NCI-H748 treated with DMSO at 0.1 percent for 48 hours (cell line): ENCODE data around the gene FGFR4.

ENCODE experiments used
- DNase-seq: peaks from one replicate; lab custom pipeline; 2025; lab: John Stamatoyannopoulos, UW

Gene FGFR4

DNA sequence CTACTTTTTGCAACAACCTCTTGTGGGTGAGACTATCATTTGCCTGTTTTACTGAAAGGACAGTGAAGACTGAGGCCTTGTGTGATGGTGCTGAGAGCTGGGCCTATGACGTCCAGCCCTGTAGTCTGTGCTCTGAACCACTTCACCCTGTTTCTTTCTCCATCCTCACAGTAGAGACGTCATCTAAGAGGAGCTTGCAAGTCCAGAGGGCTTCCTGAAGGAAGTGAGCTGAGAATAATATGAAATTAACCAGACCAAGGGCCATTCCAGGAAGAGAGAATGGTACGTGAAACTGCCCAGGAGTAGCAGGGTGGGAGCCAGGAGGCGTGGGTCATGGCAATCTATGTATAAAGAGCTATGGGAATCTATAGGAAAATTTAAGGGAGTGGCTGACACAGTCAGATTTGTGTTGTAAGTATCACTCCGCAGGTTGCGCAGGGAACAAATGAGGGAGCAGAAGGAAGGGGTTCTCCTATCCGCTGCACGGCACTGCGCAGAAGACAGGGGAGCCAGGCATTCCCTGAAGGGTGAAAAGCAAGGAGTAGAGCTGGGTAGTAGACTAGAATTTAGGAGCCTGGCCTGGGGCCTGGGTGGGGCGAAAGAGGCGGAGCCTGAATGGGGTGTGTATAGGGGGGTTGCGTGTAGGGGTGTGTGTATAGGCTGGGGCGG lies 596 bp upstream of the FGFR4 start:
- no peak for DNase-seq

DNA sequence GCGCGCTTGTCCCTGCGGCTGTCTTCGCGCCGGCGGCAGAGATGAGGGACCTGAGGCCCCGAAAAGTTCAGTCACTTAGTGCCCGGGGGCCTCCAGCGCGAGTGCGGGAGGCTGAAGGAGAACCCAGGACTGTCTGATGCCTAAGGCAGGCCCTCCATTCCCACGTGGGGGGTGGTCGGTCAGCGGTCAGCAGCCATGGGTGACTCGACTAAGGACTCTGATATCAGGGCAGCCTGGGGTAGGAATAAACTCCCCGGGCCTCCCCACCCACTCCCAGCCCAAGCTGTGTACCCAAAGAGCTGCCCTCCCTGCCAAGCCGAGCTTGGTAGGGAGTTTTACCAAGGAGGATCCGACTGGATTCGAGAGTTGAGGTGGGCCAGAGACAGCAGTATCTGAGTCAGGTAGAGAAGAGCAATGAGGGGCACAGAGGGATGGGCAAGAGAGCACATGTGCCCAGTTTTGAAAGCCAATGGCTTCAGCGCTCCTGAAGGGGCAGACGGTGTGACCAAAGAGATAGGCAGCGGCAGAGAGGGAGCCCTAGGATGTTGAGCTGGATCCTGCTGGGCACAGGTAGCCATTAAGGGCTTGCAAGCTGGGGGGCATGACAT lies 787 bp downstream of the FGFR4 start:
- DNase-seq: no peak

DNA sequence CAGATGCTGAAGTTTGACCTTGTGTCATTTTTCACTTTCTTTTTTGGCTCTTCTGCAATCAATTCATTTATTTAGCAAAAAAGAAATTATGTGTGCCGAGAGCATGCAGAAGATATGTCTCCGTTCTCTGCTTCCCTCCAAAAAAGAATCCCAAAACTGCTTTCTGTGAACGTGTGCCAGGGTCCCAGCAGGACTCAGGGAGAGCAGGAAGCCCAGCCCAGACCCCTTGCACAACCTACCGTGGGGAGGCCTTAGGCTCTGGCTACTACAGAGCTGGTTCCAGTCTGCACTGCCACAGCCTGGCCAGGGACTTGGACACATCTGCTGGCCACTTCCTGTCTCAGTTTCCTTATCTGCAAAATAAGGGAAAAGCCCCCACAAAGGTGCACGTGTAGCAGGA lies 2.4 kb downstream of the FGFR4 start:
- no peak for DNase-seq

DNA sequence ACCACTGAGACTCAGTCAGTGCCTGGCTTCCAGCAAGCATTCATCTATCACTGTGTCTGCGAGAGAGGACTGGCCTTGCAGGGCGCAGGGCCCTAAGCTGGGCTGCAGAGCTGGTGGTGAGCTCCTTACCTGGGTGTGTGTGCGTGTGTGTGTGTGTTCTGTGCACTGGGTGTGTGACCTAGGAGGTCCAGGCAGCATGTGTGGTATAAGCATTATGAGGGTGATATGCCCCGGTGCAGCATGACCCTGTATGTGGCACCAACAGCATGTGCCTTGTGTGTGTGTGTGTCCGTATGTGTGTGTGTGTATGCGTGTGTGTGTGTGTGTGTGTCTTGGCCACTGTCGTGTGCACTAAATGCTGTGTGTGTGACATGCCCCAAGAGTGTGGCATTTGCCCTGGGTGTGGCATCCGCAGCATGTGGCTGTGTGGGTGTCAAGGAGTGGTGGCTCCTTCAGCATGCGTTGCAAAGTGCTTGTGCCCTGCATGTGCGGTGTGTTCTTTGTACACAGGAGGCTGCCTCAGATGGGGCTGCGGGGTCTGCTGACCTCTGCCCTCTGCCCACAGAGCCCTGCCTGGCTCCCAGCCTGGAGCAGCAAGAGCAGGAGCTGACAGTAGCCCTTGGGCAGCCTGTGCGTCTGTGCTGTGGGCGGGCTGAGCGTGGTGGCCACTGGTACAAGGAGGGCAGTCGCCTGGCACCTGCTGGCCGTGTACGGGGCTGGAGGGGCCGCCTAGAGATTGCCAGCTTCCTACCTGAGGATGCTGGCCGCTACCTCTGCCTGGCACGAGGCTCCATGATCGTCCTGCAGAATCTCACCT lies 3.3 kb downstream of the FGFR4 start:
- DNase-seq: no peak

DNA sequence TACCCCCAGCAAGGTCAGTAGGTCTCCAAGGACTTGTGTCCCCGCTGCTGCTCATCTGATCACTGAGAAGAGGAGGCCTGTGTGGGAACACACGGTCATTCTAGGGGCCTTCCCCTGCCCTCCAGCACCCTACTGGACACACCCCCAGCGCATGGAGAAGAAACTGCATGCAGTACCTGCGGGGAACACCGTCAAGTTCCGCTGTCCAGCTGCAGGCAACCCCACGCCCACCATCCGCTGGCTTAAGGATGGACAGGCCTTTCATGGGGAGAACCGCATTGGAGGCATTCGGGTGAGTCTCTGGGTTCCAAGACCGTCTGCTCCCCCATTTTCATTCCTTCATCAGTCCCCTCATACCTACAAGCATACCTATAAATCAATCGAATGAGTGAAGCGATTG lies 4.1 kb downstream of the FGFR4 start:
- no peak for DNase-seq

DNA sequence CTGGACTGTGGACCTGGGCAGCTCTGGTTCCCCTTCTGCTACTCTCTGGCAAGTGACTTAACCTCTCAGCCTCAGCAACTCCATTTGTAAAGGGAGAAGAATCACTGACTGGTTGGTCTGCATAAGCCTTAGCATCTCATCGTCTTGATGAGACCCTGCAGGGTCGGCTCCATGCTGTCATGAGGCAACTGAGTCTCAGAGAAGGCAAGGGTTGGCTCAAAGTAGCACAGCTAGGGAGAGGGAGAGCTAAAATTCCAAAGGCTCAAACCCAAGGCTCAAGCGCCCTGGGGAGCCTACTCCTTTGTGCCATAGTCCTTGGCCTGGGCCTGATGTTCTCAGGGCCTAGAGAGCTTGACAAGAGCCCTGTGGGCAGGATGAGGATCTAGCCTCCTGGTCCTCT lies 4.5 kb downstream of the FGFR4 start:
- no peak for DNase-seq

DNA sequence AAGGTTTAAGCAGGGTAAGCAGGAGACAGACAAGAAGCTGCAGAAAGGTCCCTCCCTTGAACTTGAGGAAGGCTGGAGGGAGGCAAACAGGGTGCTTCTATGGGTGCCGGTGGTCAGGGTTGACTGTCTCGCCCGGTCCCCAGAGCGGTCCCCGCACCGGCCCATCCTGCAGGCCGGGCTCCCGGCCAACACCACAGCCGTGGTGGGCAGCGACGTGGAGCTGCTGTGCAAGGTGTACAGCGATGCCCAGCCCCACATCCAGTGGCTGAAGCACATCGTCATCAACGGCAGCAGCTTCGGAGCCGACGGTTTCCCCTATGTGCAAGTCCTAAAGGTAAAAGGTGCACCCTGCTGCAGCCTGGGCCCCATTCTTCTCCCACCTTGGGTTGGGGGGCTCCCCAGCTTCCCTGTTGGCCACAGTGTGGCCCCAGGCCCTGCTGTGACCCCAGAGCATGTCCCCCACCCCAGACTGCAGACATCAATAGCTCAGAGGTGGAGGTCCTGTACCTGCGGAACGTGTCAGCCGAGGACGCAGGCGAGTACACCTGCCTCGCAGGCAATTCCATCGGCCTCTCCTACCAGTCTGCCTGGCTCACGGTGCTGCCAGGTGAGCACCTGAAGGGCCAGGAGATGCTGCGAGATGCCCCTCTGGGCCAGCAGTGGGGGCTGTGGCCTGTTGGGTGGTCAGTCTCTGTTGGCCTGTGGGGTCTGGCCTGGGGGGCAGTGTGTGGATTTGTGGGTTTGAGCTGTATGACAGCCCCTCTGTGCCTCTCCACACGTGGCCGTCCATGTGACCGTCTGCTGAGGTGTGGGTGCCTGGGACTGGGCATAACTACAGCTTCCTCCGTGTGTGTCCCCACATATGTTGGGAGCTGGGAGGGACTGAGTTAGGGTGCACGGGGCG lies 5.7 kb downstream of the FGFR4 start:
- DNase-seq: no peak

DNA sequence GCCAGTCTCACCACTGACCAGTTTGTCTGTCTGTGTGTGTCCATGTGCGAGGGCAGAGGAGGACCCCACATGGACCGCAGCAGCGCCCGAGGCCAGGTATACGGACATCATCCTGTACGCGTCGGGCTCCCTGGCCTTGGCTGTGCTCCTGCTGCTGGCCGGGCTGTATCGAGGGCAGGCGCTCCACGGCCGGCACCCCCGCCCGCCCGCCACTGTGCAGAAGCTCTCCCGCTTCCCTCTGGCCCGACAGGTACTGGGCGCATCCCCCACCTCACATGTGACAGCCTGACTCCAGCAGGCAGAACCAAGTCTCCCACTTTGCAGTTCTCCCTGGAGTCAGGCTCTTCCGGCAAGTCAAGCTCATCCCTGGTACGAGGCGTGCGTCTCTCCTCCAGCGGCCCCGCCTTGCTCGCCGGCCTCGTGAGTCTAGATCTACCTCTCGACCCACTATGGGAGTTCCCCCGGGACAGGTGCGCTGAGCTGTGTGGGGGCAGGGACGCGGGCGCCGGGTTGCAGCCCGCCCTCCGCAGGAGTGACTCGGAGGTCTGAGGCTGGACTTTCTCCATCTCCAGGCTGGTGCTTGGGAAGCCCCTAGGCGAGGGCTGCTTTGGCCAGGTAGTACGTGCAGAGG lies 6.5 kb downstream of the FGFR4 start:
- no peak for DNase-seq

DNA sequence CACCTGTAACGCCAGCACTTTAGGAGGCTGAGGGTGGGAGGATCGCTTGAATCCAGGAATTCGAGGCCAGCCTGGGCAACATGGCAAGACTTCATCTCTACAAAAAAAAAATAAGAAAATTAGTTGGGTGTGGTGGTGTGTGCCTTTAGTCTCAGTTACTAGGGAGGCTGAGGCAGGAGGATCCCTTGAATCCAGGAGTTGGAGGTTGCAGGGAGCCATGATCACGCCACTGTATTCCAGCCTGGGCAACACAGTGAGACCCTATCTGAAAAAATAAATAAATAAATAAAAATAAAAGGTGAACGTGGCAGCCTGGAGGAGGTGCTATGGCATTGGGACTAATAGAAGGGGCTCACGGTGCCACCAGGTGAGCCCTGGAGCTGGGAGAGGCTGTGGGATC lies 7.1 kb downstream of the FGFR4 start:
- DNase-seq: no peak

DNA sequence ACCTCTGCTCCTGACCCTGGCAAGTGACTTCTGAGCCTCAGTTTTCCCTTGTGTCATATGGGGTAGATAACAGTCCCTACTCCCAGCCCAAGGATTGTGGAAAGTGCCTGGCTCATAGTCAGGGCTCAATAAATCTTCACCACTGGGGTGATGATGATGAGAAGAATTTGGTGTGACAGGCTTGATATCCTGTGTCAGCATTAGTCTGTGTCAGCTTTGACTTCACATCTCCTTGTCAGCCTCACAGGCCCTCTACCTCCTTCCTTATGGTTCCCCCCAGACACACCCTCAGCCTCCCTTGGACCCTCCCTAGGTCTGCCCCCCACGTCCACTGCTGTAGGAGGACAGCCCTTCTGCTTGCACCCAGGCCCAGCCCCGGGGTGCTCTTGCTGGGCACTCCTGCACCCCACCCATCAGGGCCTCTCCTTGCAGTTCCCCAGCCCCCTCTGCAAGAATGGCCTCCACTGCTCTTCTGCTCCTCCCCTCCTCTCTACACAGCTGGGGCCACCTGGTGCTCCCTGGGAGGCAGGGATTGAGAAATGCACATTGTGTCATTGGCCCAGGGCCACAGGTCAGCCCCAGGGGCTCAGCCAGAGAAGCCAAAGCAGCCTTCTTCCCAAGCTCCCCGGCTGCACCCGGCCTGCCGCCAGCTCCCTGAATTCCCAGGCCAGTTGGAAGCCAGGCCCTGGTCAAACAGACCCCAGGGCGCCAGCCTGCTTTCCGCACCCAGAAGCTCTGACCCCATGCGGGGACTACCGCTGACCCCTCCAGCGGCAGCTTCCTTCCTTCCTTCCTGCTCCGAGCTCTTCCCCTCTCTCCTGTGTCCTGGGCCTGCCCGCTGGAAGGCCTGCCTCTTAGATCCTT lies 7.7 kb downstream of the FGFR4 start:
- no peak for DNase-seq

DNA sequence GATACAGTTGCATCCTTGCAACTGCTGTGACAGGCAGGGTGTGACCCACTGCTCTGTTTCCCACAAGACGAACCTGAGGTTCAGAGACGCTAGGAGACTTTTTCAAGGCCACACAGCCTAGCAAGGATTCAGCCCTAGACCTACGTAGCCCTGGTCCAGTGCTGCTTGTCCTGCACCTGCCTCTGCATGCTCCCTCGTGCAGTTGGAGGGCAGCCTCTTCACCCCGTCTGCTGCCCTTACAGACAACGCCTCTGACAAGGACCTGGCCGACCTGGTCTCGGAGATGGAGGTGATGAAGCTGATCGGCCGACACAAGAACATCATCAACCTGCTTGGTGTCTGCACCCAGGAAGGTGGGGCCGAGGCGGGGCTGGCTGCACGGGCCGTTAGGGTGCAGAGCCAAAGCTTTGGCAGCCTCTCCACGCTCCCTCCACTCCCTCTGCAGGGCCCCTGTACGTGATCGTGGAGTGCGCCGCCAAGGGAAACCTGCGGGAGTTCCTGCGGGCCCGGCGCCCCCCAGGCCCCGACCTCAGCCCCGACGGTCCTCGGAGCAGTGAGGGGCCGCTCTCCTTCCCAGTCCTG lies 8.5 kb downstream of the FGFR4 start:
- no peak for DNase-seq

DNA sequence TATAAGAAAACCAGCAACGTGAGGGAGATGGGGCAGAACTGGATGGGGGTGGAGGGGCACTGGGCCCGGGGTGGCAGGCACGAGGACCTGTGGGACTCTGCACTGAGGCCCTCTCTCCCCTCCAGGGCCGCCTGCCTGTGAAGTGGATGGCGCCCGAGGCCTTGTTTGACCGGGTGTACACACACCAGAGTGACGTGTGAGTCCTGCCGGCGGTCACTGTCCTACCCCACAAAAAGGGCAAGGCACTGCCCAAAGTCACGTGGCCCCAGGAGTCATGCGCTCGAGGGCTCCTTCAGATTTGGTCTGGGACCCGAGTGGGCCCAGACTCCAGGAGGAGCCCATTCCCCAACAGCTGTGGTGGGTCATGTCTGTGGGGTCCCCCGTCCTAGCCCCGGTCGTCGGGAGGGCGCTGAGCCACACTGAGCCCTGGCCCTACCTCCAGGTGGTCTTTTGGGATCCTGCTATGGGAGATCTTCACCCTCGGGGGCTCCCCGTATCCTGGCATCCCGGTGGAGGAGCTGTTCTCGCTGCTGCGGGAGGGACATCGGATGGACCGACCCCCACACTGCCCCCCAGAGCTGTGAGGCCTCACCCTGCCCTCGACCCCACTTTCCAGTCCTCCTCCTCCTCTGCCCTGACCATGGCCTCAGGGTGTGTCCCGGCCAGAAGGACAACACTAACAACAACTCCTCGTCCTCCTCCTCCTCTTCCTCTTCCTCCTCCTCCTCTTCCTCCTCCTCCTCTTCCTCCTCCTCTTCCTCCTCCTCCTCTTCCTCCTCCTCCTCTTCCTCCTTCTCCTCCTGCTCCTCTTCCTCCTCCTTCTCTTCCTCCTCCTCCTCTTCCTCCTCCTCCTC lies 9.7 kb downstream of the FGFR4 start:
- DNase-seq: no peak

DNA sequence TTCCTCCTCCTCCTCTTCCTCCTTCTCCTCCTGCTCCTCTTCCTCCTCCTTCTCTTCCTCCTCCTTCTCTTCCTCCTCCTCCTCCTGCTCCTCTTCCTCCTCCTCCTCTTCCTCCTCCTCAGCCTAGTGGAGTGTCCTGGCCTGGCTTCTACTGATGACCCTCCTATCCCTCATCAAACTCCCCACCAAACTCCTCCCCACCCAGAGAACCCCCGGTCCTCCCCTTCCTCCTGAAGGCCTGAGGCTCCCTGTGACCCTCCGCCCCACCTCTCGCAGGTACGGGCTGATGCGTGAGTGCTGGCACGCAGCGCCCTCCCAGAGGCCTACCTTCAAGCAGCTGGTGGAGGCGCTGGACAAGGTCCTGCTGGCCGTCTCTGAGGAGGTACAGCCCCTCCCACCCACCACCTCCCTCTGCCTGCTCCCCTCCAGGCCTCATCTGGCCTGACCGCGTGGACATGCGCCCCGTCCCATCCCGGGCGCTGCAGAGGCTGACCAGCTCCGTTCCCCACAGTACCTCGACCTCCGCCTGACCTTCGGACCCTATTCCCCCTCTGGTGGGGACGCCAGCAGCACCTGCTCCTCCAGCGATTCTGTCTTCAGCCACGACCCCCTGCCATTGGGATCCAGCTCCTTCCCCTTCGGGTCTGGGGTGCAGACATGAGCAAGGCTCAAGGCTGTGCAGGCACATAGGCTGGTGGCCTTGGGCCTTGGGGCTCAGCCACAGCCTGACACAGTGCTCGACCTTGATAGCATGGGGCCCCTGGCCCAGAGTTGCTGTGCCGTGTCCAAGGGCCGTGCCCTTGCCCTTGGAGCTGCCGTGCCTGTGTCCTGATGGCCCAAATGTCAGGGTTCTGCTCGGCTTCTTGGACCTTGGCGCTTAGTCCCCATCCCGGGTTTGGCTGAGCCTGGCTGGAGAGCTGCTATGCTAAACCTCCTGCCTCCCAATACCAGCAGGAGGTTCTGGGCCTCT lies 10.6 kb downstream of the FGFR4 start:
- no peak for DNase-seq

DNA sequence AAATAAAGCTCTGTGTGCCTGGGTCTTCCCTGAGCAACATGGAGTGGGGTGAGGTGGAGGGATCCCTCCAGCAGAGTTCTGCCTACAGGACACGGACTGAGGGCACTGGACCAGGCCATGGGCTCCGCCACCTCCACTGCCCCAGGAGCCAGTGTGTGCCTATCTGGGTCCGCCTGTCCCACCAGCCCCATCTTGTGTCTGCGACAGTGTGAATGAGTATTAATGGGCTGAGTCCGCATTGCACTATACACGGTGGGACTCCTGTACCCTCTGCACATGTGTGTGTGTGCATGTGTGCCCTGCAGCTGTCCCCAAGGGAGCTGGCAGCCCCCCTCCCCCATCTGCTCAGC lies 11.4 kb downstream of the FGFR4 start:
- DNase-seq: no peak

DNA sequence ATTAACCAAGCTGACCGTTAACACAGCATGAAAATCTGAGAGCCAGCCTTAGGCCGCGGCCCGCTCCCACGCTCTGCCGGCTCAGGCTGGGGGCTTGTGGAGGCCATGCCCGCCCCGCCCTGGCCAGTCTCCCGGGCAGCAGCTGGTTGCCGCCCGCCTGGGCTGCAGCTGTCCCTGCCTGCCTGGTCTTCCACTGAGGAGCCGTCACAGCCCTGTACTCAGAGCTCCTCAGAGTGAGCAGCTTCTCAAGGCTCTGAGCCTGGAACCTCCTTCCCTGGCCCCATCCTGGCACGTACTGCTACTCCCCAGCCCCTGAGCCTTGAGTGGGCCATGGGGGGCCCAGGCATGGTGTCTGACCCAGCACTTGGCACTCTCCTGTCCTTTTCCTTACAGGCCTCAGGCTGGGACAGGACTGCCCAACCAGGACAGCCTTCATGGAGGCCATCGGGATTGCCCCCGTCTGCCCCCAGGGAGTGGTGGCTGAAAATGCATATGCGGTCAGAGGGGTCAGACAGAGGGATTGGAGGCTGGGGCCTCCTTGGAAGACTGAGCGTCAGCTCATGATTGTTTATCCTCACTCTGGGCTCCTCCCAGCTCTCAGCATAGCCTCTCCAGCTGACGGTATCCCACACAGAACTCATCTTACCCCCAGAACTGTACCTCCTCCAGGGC lies 11.9 kb downstream of the FGFR4 start:
- no peak for DNase-seq

DNA sequence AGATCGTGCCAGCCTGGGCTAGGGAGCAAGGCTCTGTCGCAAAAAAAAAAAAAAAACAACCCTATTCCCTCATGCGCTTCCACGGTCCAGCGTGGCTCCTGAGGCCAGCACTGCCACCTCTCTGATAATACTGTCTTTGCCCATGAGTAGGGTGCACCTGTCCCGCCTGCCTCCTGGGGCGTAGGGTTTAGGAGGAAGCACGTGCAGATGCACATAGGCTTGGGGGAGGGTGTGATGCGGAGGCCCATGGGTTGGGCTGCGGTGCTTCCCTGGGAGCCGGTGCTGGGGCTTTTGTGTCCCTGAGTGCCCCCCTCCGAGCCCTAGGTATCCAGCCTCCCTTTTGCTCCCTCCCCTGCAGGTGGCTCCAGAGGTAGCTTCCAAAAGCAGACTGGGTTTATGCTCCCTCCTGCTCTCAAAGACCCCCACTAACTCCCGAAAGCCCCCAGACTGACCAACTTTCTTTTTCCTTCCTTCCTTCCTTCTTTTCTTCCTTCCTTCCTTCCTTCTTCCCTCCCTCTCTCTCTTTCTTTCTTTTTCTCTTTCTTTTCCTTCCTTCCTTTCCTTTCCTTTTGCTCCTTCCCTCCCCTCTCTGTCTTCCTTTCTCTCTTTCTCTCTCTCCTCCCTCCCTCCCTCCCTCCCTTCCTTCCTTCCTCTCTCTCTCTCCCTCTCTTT lies 12.8 kb downstream of the FGFR4 start:
- DNase-seq: no peak

DNA sequence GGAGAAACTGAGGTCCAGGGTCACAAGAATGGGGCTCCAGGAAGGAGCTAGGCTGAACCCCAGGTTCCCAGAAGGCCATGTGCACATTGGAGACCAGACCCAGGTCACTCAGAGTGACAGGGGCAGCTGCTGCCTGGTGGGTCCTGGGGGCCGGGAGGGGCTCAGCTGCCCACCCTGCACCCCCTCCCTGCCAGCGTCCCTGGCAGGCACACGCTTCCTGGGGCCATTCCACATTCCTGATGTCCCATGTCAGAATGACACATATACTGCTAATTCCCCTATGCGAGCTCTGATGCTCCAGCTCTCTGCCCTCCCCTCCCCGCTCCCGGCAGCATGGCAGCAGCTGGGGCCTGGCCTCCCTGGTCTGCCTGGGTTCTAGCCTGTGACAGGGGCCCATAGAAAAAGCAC lies 14.0 kb downstream of the FGFR4 start:
- DNase-seq: no peak
